ENCODE data around the gene TMEM74B. TPM values are rescaled to one million over a fixed set of nuclear protein-coding genes. Genes with fewer than 3 reads are reported as not detected.

Gene TMEM74B
- not detected in 2 replicates for total RNA-seq

DNA sequence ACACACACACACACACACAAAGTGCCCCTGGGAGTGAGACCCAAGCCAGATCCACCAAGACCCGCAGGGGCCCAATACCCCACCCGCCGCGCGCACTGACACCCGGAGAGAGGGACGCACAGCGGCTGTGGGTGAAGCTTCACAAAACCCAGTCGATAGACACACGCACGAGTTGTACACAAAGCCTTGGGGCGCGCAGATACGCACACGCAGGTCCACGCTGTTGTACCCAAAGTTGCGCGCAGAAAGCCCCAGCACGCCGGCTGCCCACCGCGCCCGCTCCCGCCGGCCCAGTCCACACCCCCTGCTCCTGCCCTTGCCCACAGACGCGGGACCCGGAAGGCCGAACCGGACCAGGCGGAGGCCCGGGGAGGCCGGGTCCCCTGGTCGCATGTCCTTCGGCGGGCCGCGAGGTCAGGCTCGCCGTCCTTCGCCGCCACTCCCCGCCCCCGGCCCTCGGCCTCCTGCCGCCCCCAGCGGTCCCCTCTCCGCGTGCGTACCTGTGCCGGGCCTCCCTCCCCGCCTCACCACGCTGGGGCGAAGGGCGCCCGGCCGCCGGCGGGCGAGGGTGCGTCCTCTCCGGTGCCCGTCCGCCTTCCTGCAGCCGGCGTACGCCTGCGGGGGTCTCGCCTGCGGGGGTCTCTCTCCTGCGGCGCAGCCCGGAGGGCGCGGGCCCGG is at the start of gene TMEM74B:
TSS of gene TMEM74B (minus strand) at position 344 of the 678 bp plus-strand sequence. CDS start 1,180 bp downstream, outside the sequence.

GRCh38 chr20:1225783-1226654 is 41.2 kb upstream of the TMEM74B start, which contains the start of gene RAD21L1:
Gene RAD21L1 (plus strand): TSS chr20:1226044. CDS start chr20:1228454, 2,410 bp downstream.

DNA sequence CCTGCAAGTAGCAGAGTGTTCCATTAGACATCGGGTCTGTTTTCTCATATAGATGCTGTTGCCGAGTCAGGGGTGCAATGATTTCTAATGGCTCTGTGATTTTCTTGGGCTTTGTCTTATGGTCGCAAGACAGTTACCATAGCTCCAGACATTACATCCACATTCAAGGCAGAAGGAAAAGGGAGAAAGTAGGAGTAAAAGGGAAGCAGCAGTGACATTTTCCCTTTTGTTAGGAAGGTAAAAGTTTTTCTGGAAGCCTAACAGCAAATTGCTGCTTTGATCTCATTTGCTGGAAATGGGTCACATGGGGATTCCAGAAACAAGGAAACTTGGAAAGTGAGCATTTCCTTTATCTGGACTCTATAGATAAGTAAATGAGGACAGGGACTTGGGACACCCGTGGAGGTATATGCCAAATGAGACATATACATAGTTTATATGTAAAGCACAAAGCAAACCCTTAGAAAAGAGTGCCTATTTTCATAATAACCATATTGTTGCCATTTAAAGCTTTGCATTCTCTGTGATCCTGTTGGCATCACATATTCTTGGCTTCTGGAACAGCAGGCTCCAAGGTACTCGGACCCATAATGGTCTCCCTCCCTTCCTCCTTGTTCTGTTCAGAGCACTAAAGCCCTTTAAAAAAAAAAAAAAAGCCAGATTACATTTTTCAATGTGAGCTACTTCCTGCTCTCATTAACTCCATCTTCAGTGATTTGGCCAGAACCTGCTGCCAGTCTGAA is 18.2 kb upstream of the TMEM74B start, which contains the start of gene C20orf202:
TSS of gene C20orf202 (plus strand) at position 693 of the 743 bp plus-strand sequence. CDS start 132 bp downstream, outside the sequence.

Other genes starting within 250 kb of the TMEM74B start
- gene RSPO4, start 182.7 kb downstream of the TMEM74B start, total RNA-seq: not detected in 2 replicates
- 16.4 and 19.1 TPM in 2 replicates for gene PSMF1, start 66.4 kb downstream of the TMEM74B start, total RNA-seq
- gene C20orf202, start 18.5 kb upstream of the TMEM74B start, total RNA-seq: not detected in 2 replicates
- under 0.01 TPM in 1 of 2 replicates, not detected in the other for gene RAD21L1, start 41.1 kb upstream of the TMEM74B start, total RNA-seq
- gene SNPH, start 81.3 kb upstream of the TMEM74B start, total RNA-seq: 6.7 and 9.6 TPM in 2 replicates
- 1.4 and 1.9 TPM in 2 replicates for gene SDCBP2, start 144.2 kb upstream of the TMEM74B start, total RNA-seq
- gene FKBP1A, start 208.1 kb upstream of the TMEM74B start, total RNA-seq: 119 and 123 TPM in 2 replicates

Data from bronchial smooth muscle cell (primary cell).